GM10266 (cell line): ENCODE measurements around the gene ATP6AP2.

Experiments
- DNase-seq: peaks from one replicate; pipeline ENCODE4 v3.0.0; 2012; ENCODE audit errors: extremely low spot score
- CTCF ChIP-seq: IDR thresholded peaks from 2 replicates; pipeline ENCODE4 v1.5.1; 2012; ENCODE audit warnings: mild to moderate bottlenecking, low read depth; ENCODE audit not compliant: control insufficient read depth, insufficient read depth; ENCODE audit errors: missing control alignments

The ATP6AP2 gene

DNA sequence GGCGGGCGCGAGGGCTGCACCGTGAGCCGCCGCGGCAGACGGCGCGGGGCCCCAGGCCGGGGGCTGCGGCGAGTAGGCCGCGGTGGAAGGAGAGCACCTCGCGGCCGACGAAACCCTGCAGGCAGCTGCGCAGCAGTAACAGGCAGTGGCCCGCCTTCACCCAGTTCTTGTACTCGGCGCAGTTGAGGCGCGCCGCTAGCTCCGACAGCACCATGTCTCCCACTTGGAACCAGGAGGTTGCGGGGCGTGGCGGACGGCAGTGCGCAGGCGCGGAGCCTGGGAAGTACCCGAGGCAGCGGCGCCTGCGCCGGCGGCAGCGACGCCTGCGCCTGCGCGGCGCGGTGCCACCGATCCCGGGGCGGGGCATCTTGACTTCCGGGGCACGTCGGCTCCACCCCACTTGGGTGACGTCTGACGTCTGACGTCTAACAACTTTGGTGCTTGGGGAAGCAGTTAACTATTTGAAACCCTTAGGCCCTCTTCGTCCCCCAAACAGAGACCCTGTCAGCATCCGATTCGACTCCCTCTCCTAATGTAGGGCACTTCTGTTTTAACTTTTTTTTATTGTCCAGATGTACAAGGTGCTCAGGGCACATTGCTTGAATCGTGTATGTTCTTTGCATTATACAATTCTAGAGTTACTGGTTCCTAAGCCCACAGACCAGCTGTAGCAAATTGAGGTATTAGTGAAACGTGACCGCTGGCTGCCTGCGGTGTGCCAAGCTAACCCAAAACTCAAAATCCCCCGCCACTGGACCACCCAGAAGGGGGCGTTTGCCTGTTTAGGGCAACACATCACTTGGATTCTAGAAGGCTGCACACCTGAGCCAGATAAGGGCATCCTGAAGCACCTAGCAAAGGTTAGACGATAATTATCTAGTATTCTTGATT is 66.8 kb downstream of the ATP6AP2 start, which contains the start of gene CXorf38:
Gene CXorf38, minus strand, starts transcription at position 255 of the 891 bp plus-strand sequence. Its CDS starts 41 bp downstream, at position 214.
- TF ChIP-seq CTCF: no peak

DNA sequence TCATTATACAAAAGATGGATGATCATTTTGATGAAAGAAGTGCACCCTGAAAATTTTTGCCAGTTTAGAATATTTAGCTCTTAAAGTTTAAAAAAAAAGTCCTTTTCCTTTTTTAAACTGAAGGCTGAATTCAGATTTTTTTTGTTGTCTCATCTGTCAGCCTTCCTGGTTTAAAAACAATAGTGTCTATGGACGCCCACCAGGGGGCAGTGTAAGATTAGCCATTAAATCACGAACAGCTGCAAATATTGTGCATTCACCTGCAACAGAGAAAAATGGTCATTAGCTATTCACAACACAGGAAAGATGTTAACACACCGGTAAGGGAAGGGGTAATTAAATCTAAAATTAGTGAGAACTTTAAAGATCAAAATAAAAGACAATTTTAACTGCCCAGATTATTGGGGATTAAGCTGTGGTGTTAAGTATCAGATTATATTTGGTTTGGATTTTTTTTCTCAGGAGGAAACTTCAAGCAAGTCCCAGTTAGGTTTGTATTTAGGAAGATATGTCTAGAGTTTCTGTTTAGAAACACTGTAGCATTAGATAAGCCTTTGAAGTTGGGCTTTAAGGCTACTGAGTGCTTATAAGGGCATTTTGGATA is 71.0 kb downstream of the ATP6AP2 start:
- DNase-seq: peak; percentile 11

More for the DNA sequence above, 66.8 kb downstream of the ATP6AP2 start, which contains the start of gene CXorf38:
- DNase-seq: peak; percentile 89

GRCh38 chrX:40652664-40653063 is 71.9 kb downstream of the ATP6AP2 start:
- DNase-seq: no peak
- no peak for TF ChIP-seq CTCF

More for the DNA sequence above, 71.0 kb downstream of the ATP6AP2 start:
- peak; percentile 64 for TF ChIP-seq CTCF

DNA sequence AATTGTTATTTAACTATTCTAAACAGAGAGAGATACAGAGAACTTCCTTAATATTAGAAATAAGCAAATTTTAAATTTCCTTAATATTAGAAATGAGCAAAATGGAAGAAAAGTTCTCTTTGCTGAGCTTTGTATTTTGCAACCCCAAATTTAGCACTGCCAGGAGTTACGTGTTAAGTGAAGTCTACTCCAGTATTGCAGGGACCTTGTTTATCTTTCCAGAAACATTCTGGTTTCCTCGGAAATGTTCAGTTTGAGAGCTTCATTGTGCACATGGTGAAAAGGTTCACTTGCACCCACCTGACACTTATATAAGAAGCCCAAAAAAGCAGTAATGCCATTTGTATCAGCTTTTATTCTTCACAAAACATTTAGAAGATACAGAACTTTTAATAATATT is 72.8 kb downstream of the ATP6AP2 start:
- DNase-seq: no peak
- TF ChIP-seq CTCF: no peak
